ENCODE data around the gene ACADM. TPM values are rescaled to one million over a fixed set of nuclear protein-coding genes. Genes with fewer than 3 reads are reported as not detected.
A peak's percentile ranks its signal among the peaks of the same experiment; 100 is the strongest.
"Not testable (repeated sequence)": the region's sequence is repeated elsewhere in the genome, so short reads cannot be mapped to it uniquely, and the experiment has no call there.

The ACADM gene
- total RNA-seq, 4 donors from 2014 or later, result 22.9 to 51.1 (median 41.2) TPM

GRCh38 chr1:75720325-75720724 is 4.2 kb upstream of the ACADM start:
- WGBS, 2 donors, result 94 to 96% methylated on average over 4 of the region's 4 CpGs
- TF ChIP-seq POLR2A (IDR thresholded peaks at IDR 0.05) (no peak), EP300 (IDR thresholded peaks at IDR 0.05) (no peak), CTCF (IDR thresholded peaks at IDR 0.05) (no peak)
- no peak for DNase-seq (ENCODE audit: low spot score in 2 of 2)

GRCh38 chr1:75720820-75721219 is 3.7 kb upstream of the ACADM start:
- no peaks in the 10 kb centered on the region for H3K27me3 ChIP-seq
- DNase-seq (ENCODE audit: low spot score in 2 of 2), result no peak
- no peaks in the 10 kb centered on the region for H3K36me3 ChIP-seq
- no peak for TF ChIP-seq EP300 (IDR thresholded peaks at IDR 0.05)
- no peak for TF ChIP-seq POLR2A (IDR thresholded peaks at IDR 0.05)
- no peak for TF ChIP-seq CTCF (IDR thresholded peaks at IDR 0.05)
- H3K9me3 ChIP-seq, result no peaks in the 10 kb centered on the region
- WGBS, 2 donors, result 95 to 100% methylated on average over 1 of the region's 1 CpG
- H3K4me3 ChIP-seq, result no peak overlapping the region
- no peak overlapping the region for H3K27ac ChIP-seq
- peaks cover 0 to 10% (median 3%) of the 10 kb centered on the region in 4 donors for H3K4me1 ChIP-seq

More at GRCh38 chr1:75720325-75720724, 4.2 kb upstream of the ACADM start:
- Histone ChIP-seq H3K4me3 (no peak overlapping the region), H3K27ac (no peak overlapping the region), H3K4me1 (peaks cover 0 to 6% (median 3%) of the 10 kb centered on the region in 4 donors), H3K27me3 (no peaks in the 10 kb centered on the region), H3K9me3 (no peaks in the 10 kb centered on the region), H3K36me3 (no peaks in the 10 kb centered on the region)

- DNase-seq (ENCODE audit: low spot score in 2 of 2); H3K4me3 ChIP-seq; H3K36me3 ChIP-seq; H3K27me3 ChIP-seq; H3K9me3 ChIP-seq; H3K27ac ChIP-seq: not testable (repeated sequence)
- peaks cover 0 to 24% (median 6%) of the 10 kb centered on the region in 4 donors for H3K4me1 ChIP-seq
- 85 to 86% methylated on average over 8 of the region's 8 CpGs for WGBS, 2 donors
These were observed 2.3 kb upstream of the ACADM start for GRCh38 chr1:75722246-75722645.

- H3K27me3 ChIP-seq, result no peaks in the 10 kb centered on the region
- DNase-seq (ENCODE audit: low spot score in 2 of 2), result no peak
- H3K4me1 ChIP-seq, result peaks cover 0 to 32% (median 6%) of the 10 kb centered on the region in 4 donors
- no peak overlapping the region for H3K4me3 ChIP-seq
- 92% methylated on average over 9 of the region's 9 CpGs for WGBS, 2 donors
- TF ChIP-seq POLR2A (IDR thresholded peaks at IDR 0.05), result no peak
- TF ChIP-seq CTCF (IDR thresholded peaks at IDR 0.05), result no peak
- TF ChIP-seq EP300 (IDR thresholded peaks at IDR 0.05), result no peak
- no peaks in the 10 kb centered on the region for H3K9me3 ChIP-seq
- no peaks in the 10 kb centered on the region for H3K36me3 ChIP-seq
- no peak overlapping the region for H3K27ac ChIP-seq
These were observed 1.5 kb upstream of the ACADM start for GRCh38 chr1:75722966-75723365.

- H3K36me3 ChIP-seq, result no peaks in the 10 kb centered on the region
- H3K4me3 ChIP-seq, result peak overlapping the region; percentile 47 to 93 (median 78)
- no peaks in the 10 kb centered on the region for H3K27me3 ChIP-seq
- peaks cover 0 to 33% (median 6%) of the 10 kb centered on the region in 4 donors for H3K4me1 ChIP-seq
- no peaks in the 10 kb centered on the region for H3K9me3 ChIP-seq
- TF ChIP-seq EP300 (IDR thresholded peaks at IDR 0.05) (no peak), POLR2A (IDR thresholded peaks at IDR 0.05) (no peak), CTCF (IDR thresholded peaks at IDR 0.05) (no peak)
- peak; percentile 53 to 62 for DNase-seq (ENCODE audit: low spot score in 2 of 2)
- WGBS, 2 donors, result 1 to 3% methylated on average over 22 to 30 of the region's 30 CpGs
- H3K27ac ChIP-seq, result peak overlapping the region; percentile 82 to 94 (median 90)
These were observed 479 bp upstream of the ACADM start for GRCh38 chr1:75723989-75724471.

- Histone ChIP-seq H3K36me3 (no peaks in the 10 kb centered on the region), H3K27me3 (no peaks in the 10 kb centered on the region), H3K4me1 (peaks cover 0 to 33% (median 6%) of the 10 kb centered on the region in 4 donors), H3K9me3 (no peaks in the 10 kb centered on the region), H3K27ac (peak overlapping the region; percentile 82 to 94 (median 90)), H3K4me3 (peak overlapping the region; percentile 47 to 93 (median 78))
- 6% methylated on average over 1 of the region's 1 CpG for WGBS, 2 donors
- no peak for TF ChIP-seq EP300 (IDR thresholded peaks at IDR 0.05)
- no peak for TF ChIP-seq CTCF (IDR thresholded peaks at IDR 0.05)
- no peak for DNase-seq (ENCODE audit: low spot score in 2 of 2)
These were observed 757 bp downstream of the ACADM start for GRCh38 chr1:75725266-75725665.
